B cell (primary cell): ENCODE measurements around the gene CHD9. TPM values are rescaled to one million over a fixed set of nuclear protein-coding genes. Genes with fewer than 3 reads are reported as not detected.
A peak's percentile ranks its signal among the peaks of the same experiment; 100 is the strongest.
"Not testable (repeated sequence)": the region's sequence is repeated elsewhere in the genome, so short reads cannot be mapped to it uniquely, and the experiment has no call there.

Experiments used
- ATAC-seq: fragments of 200-7000 bp; cut with Tn5 transposase; one replicate; pipeline ENCODE4 v1.10.0; 2021; ENCODE audit warnings: low read depth, mild to moderate bottlenecking, moderate number of reproducible peaks, moderate library complexity
- CTCF ChIA-PET: fragments of 350-600 bp; sonication (Branson Sonifier 250); formaldehyde crosslinking; loops from one replicate; lab custom pipeline; 2021; ENCODE audit warnings: antibody characterized with exemption, inconsistent platforms; lab: Charles Lee
- POLR2A ChIA-PET: fragments of 350-600 bp; sonication (Branson Sonifier 250); formaldehyde crosslinking; loops from one replicate; lab custom pipeline; 2021; ENCODE audit warnings: antibody characterized with exemption; lab: Charles Lee
- DNase-seq: peaks from one replicate; pipeline ENCODE4 v3.0.0; 2013
- H2AFZ ChIP-seq: 2 replicates; pipeline ENCODE4 v1.6.1; 2012; ENCODE audit warnings: mild to moderate bottlenecking, low read depth, low read length; ENCODE audit not compliant: insufficient read depth, poor library complexity, severe bottlenecking
- H3K27ac ChIP-seq, 2 donors: 1 replicate in 1 of 2; 2 replicates in 1 of 2; pipeline ENCODE4 v1.5.1; 2012 to 2013; ENCODE audit warnings: low read length in 2 of 2, mild to moderate bottlenecking in 2 of 2, moderate library complexity in 1 of 2
- H3K27me3 ChIP-seq, 4 experiments: fragments of 200-600 bp in 1 of 4; sonication (generic) in 1 of 4; replicated peaks in 1 of 4; 1 replicate in 2 of 4; 2 replicates in 2 of 4; pipeline versions ENCODE4 v1.6.1 to v1.7.0; 2013 to 2016; ENCODE audit warnings: low read length in 3 of 4, mild to moderate bottlenecking in 2 of 4, mixed read lengths in 1 of 4, moderate library complexity in 1 of 4; ENCODE audit not compliant: insufficient read depth in 4 of 4, control insufficient read depth in 3 of 4; ENCODE audit errors: control extremely low read depth in 1 of 4
- H3K36me3 ChIP-seq, 2 experiments: replicated peaks in 1 of 2; 1 replicate in 1 of 2; 2 replicates in 1 of 2; pipeline versions ENCODE4 v1.6.1 to v1.7.1; 2013; ENCODE audit warnings: low read length in 1 of 2; ENCODE audit not compliant: insufficient read depth in 2 of 2, control insufficient read depth in 1 of 2; ENCODE audit errors: control extremely low read depth in 1 of 2, extremely low read depth in 1 of 2
- H3K4me1 ChIP-seq, 2 donors: fragments of 200-600 bp in 1 of 2; sonication (generic) in 1 of 2; 1 replicate in 1 of 2; 2 replicates in 1 of 2; pipeline versions ENCODE4 v1.5.1 to v1.6.1; 2013 to 2017; ENCODE audit warnings: low read length in 2 of 2; ENCODE audit not compliant: control insufficient read depth in 2 of 2, insufficient read depth in 2 of 2
- H3K4me2 ChIP-seq: replicated peaks from 2 replicates; pipeline ENCODE3; 2012; ENCODE audit warnings: mild to moderate bottlenecking, low read depth, low read length; ENCODE audit not compliant: poor library complexity, severe bottlenecking
- H3K4me3 ChIP-seq, 5 experiments: fragments of 200-600 bp in 1 of 5; sonication (generic) in 1 of 5; 1 replicate in 3 of 5; 2 replicates in 2 of 5; pipeline versions ENCODE4 v1.5.1 to v1.7.0; 2011 to 2016; ENCODE audit warnings: low read length in 4 of 5, mild to moderate bottlenecking in 4 of 5, low read depth in 2 of 5, control low read depth in 1 of 5, moderate library complexity in 1 of 5; ENCODE audit not compliant: insufficient read depth in 1 of 5; ENCODE audit errors: control extremely low read depth in 1 of 5, extremely low read depth in 1 of 5
- H3K79me2 ChIP-seq: fragments of 200-600 bp; sonication (generic); one replicate; pipeline ENCODE4 v1.6.0; 2016; ENCODE audit warnings: low read length; ENCODE audit not compliant: control insufficient read depth, insufficient read depth
- H3K9ac ChIP-seq: fragments of 200-600 bp; sonication (generic); 2 replicates; pipeline ENCODE4 v1.6.1; 2017; ENCODE audit warnings: mild to moderate bottlenecking, low read length, moderate library complexity
- H3K9me3 ChIP-seq, 3 donors: one replicate each; pipeline versions ENCODE4 v1.6.1 to v1.7.1; 2013; ENCODE audit warnings: low read length in 2 of 3; ENCODE audit not compliant: control insufficient read depth in 2 of 3, insufficient read depth in 1 of 3; ENCODE audit errors: control extremely low read depth in 1 of 3
- H4K20me1 ChIP-seq: 2 replicates; pipeline ENCODE4 v1.6.0; 2012; ENCODE audit warnings: mild to moderate bottlenecking, low read length; ENCODE audit not compliant: insufficient read depth, control insufficient read depth, poor library complexity, severe bottlenecking
- H3K27ac Mint-ChIP-seq: one replicate; pipeline ENCODE4 v1.8.0; 2021; ENCODE audit warnings: mixed read lengths
- H3K27me3 Mint-ChIP-seq: one replicate; pipeline ENCODE4 v1.8.0; 2021; ENCODE audit warnings: mixed read lengths
- H3K4me1 Mint-ChIP-seq: one replicate; pipeline ENCODE4 v1.8.0; 2021; ENCODE audit warnings: mixed read lengths
- H3K4me3 Mint-ChIP-seq: one replicate; pipeline ENCODE4 v1.8.0; 2021; ENCODE audit warnings: mixed read lengths
- H3K9me3 Mint-ChIP-seq: one replicate; pipeline ENCODE4 v1.8.0; 2022; ENCODE audit warnings: mixed read lengths; ENCODE audit not compliant: insufficient read depth
- EZH2 ChIP-seq: IDR thresholded peaks from 2 replicates; pipeline ENCODE4 v1.6.1; 2012; ENCODE audit warnings: borderline replicate concordance, low read depth, mild to moderate bottlenecking, moderate library complexity, low read length; ENCODE audit not compliant: insufficient read depth, poor library complexity, severe bottlenecking
- WGBS: methylation state at CpG from one replicate; pipeline ENCODE4 v1.1.5; 2013; ENCODE audit warnings: missing lambda C conversion rate; ENCODE audit not compliant: insufficient coverage; 5-methylcytosine and 5-hydroxymethylcytosine counted together
- intact Hi-C: fragments of 100-400 bp; cut with micrococcal nuclease; formaldehyde crosslinking; loops from one replicate; pipeline ENCODE4 v1.10.0; 2022
- polyA plus RNA-seq: library from polyadenylated mRNA; depleted of rRNA; stranded (reverse); fragments of >200 nt; gene quantifications from 2 replicates; pipeline ENCODE4 v1.2.3, GENCODE V29; 2012
- total RNA-seq, 2 donors: library from RNA; stranded (reverse); fragments of 120-200 nt in 1 of 2; gene quantifications; 1 replicate in 1 of 2; 2 replicates in 1 of 2; pipeline versions ENCODE4 v1.2.3 to v1.2.4, GENCODE V29; 2013 to 2022
- TF ChIP-seq, protein P1 (sequence below): fragments of 200-600 bp; IDR thresholded peaks from one replicate; pipeline ENCODE4 v1.8.0; 2022; ENCODE audit warnings: antibody characterized with exemption, mild to moderate bottlenecking

The CHD9 gene
- total and polyA plus RNA-seq, 2 donors (not counting 1 experiment from before 2014, with no cell fraction given): 12.2 to 102 TPM

DNA sequence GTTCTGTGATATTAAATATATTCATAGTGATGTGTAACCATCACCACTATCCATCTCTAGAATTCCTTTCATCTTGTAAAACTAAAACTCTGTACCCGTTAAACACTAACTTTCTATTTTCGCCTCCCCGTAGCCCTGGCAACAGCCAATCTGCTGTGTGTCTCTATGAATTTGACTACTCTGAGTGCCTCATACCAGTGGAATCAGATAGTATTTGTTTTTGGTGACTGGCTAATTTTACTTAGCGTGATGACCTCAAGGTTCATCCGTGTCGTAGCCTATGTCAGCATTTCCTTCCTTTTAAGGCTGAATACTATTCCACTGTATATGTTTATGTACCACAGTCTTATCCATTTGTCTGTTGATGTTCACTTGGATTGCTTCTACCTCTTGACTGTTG, 18.2 kb downstream of the CHD9 start:
- POLR2A ChIA-PET: interaction anchor here (0.6 kb wide), 1 partner anchor 57 kb away, joined by 4 read pairs; no protein-coding TSS in a partner anchor
- H3K27ac Mint-ChIP-seq: peak overlapping the region; percentile 57

DNA sequence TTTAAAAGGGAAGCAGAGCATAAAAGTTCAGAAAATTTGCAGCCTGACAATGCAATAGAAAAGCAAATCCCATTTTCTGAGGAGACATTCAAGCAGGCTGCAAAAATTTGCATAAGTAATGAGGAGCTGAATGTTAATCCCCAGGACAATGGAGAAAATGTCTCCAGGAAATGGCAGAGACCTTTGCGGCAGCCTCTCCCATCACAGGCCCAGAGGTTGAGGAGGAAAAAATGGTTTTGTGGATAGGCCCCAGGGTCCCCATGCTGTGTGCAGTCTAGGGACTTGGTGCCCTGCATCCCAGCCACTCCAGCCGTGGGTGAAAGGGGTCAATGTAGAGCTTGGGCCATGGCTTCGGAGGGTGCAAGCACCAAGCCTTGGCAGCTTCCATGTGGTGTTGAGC, 19.5 kb downstream of the CHD9 start:
- H3K27ac Mint-ChIP-seq, intact Hi-C loops, ATAC-seq, H3K9me3 ChIP-seq, H4K20me1 ChIP-seq, H3K27ac ChIP-seq, H3K9ac ChIP-seq, DNase-seq, POLR2A ChIA-PET, H3K27me3 ChIP-seq, H3K27me3 Mint-ChIP-seq, H3K4me3 ChIP-seq, H3K4me2 ChIP-seq, H3K4me3 Mint-ChIP-seq, H3K9me3 Mint-ChIP-seq, H2AFZ ChIP-seq: not testable (repeated sequence)
- Histone ChIP-seq H3K36me3 (peaks cover 0 to 13% of the 10 kb centered on the region in 2 experiments), H3K4me1 (peaks cover 29 to 42% of the 10 kb centered on the region in 2 donors), H3K79me2 (peaks cover 85% of the 10 kb centered on the region)
- CTCF ChIA-PET: interaction anchor here (0.6 kb wide), 1 partner anchor 51 kb away, joined by 5 read pairs; no protein-coding TSS in a partner anchor
- peaks cover 63% of the 10 kb centered on the region for H3K4me1 Mint-ChIP-seq
- WGBS: 78% methylated on average over 3 of the region's 3 CpGs

More for the DNA sequence above, 18.2 kb downstream of the CHD9 start:
- ATAC-seq: no peak
- Histone ChIP-seq H3K36me3 (peaks cover 0 to 3% of the 10 kb centered on the region in 2 experiments), H3K4me3 (no peak overlapping the region), H3K9ac (no peak overlapping the region), H3K79me2 (peaks cover 76% of the 10 kb centered on the region), H3K4me2 (no peak overlapping the region), H2AFZ (no peak overlapping the region), H4K20me1 (peaks cover 6% of the 10 kb centered on the region), H3K4me1 (peaks cover 40 to 52% of the 10 kb centered on the region in 2 donors), H3K27ac (no peak overlapping the region), H3K9me3 (peaks cover 0 to 8% (median 3%) of the 10 kb centered on the region in 3 donors), H3K27me3 (no peaks in the 10 kb centered on the region)
- intact Hi-C loops: no loop called here
- CTCF ChIA-PET: no interaction called here
- DNase-seq: no peak
- H3K4me1 Mint-ChIP-seq: peaks cover 66% of the 10 kb centered on the region
- TF ChIP-seq, protein P1, sequence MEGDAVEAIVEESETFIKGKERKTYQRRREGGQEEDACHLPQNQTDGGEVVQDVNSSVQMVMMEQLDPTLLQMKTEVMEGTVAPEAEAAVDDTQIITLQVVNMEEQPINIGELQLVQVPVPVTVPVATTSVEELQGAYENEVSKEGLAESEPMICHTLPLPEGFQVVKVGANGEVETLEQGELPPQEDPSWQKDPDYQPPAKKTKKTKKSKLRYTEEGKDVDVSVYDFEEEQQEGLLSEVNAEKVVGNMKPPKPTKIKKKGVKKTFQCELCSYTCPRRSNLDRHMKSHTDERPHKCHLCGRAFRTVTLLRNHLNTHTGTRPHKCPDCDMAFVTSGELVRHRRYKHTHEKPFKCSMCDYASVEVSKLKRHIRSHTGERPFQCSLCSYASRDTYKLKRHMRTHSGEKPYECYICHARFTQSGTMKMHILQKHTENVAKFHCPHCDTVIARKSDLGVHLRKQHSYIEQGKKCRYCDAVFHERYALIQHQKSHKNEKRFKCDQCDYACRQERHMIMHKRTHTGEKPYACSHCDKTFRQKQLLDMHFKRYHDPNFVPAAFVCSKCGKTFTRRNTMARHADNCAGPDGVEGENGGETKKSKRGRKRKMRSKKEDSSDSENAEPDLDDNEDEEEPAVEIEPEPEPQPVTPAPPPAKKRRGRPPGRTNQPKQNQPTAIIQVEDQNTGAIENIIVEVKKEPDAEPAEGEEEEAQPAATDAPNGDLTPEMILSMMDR: no peak
- TF ChIP-seq EZH2: no peak
- H3K4me3 Mint-ChIP-seq: no peak overlapping the region
- no peaks in the 10 kb centered on the region for H3K27me3 Mint-ChIP-seq
- no CpG with 5 or more reads among the region's 6 CpGs for WGBS
- H3K9me3 Mint-ChIP-seq: peaks cover 2% of the 10 kb centered on the region

DNA sequence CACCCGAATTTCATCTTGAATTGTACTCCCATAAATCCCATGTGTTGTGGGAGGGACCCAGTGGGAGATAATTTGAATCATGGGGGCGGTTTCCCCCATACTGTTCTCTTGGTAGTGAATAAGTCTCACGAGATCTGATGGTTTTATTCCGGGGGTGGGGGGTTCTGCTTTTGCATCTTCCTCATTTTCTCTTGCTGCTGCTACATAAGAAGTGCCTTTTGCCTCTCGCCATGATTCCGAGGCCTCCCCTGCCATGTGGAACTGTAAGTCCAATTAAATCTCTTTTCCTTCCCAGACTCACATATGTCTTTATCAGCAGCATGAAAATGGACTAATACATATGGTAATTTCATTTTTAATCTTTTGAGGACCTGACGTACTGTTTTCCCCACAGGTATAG, 20.7 kb downstream of the CHD9 start:
- H3K4me1 Mint-ChIP-seq: peaks cover 61% of the 10 kb centered on the region
- Histone ChIP-seq H3K4me1 (peaks cover 17 to 33% of the 10 kb centered on the region in 2 donors), H3K36me3 (peaks cover 0 to 13% of the 10 kb centered on the region in 2 experiments), H3K79me2 (peaks cover 85% of the 10 kb centered on the region)
- H3K4me3 Mint-ChIP-seq, DNase-seq, H3K9me3 Mint-ChIP-seq, H4K20me1 ChIP-seq, ATAC-seq, H3K27ac ChIP-seq, H2AFZ ChIP-seq, H3K9ac ChIP-seq, H3K27ac Mint-ChIP-seq, intact Hi-C loops, H3K4me3 ChIP-seq, H3K4me2 ChIP-seq, H3K27me3 ChIP-seq, H3K27me3 Mint-ChIP-seq, POLR2A ChIA-PET, H3K9me3 ChIP-seq: not testable (repeated sequence)
- CTCF ChIA-PET: interaction anchor here (1.9 kb wide), 1 partner anchor 13 kb away, joined by 4 read pairs; no protein-coding TSS in a partner anchor
- 82% methylated on average over 2 of the region's 7 CpGs for WGBS
